HG02981 (cell line): ENCODE measurements around the gene DCTD.

Source experiments
- ATAC-seq: cut with Tn5 transposase; IDR thresholded peaks from one replicate; pipeline ENCODE4 v1.9.1; 2021; ENCODE audit warnings: mild to moderate bottlenecking, moderate library complexity; ENCODE audit not compliant: unreplicated experiment

Gene DCTD

DNA sequence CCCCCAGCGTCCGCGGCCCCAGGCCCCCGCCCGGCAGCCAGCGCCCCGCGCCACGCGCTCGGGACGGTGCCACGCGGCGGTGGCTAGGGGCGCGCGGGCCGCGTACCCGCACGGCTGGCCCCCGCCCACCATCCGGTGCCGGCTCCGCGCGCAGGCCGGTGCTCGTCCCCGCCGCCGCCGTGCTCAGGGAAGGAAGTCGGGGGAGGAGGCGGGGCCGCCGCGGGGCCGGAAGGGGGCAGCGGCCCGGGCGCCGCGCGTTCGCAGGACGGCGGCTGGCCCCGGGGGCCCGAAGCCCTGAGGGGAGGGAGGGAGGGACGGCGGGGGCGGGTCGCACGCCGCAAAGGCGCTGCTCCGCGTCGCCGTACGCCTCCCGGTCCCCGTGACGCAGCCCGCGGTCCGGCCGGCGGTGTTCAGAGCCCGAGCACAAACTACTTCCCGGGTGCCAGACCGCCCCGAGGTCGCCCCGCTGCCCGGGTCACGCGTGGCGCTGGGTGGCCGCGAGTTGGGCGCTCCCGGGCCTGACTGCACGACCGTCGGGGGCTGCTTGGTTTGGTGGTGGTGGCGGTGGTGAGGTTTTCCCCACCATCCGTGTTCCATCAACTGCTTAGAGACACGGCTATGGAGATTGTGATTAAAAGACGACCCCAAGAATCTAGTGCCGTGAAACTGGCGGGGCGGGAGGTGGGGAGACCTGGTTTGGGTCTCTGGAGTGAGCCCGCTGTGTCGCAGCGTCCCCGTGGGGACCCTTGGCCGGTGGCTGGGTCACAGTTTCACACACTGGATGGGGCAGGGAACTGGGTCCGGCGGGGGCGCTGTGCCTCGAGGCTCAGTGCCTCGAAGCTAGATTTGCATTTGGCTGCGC, at the start of gene DCTD:
DCTD (minus strand) TSS at position 205 of the 862 bp plus-strand sequence. CDS start 1,818 bp downstream, outside the sequence.
- ATAC-seq: peak; percentile 84

DNA sequence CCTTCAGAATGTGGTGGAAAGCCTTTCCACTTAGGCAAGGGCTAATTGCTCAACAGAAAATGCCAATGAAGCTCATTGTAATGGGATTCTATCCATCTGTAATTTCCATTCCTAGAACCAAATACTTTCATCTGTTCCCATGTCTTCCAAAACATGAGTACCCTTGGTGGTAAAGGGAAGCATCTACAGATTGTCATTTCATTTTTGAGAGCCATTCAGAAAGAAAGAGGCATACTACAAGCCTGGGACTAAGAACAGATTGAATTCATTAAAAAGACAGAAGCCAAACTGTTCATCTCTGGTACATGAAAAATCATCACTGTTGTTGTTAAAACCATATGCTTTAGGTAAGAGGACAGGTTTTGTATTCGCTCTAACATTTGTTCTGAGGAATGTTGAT, 43.6 kb upstream of the DCTD start:
- ATAC-seq: no peak

- no peak for ATAC-seq
These were observed 43.0 kb upstream of the DCTD start for GRCh38 chr4:182960228-182960627.

DNA sequence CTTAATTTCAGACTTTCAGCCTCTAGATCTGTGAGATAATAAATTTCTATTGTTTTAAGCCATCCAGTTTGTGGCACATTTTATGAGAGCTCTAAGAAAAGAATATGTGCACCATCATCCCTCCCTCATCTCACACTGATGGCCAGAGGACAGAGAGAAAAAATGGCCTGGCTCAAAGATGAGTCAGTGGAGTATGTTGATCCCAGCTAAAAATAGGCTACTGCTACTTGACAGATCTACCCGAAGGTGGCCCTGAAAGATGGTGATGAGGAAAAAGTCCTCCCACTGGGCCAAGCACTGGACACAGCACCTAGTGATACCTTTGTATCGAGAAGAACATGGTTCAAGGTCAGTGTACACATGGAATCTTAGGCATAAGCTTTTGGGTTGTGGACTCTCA, 38.2 kb upstream of the DCTD start:
- ATAC-seq: no peak

- no peak for ATAC-seq
These were observed 27.5 kb upstream of the DCTD start for GRCh38 chr4:182944484-182945213.

GRCh38 chr4:182939680-182940079, 22.5 kb upstream of the DCTD start:
- ATAC-seq: no peak

GRCh38 chr4:182938205-182938645, 21.0 kb upstream of the DCTD start:
- ATAC-seq: peak; percentile 97

DNA sequence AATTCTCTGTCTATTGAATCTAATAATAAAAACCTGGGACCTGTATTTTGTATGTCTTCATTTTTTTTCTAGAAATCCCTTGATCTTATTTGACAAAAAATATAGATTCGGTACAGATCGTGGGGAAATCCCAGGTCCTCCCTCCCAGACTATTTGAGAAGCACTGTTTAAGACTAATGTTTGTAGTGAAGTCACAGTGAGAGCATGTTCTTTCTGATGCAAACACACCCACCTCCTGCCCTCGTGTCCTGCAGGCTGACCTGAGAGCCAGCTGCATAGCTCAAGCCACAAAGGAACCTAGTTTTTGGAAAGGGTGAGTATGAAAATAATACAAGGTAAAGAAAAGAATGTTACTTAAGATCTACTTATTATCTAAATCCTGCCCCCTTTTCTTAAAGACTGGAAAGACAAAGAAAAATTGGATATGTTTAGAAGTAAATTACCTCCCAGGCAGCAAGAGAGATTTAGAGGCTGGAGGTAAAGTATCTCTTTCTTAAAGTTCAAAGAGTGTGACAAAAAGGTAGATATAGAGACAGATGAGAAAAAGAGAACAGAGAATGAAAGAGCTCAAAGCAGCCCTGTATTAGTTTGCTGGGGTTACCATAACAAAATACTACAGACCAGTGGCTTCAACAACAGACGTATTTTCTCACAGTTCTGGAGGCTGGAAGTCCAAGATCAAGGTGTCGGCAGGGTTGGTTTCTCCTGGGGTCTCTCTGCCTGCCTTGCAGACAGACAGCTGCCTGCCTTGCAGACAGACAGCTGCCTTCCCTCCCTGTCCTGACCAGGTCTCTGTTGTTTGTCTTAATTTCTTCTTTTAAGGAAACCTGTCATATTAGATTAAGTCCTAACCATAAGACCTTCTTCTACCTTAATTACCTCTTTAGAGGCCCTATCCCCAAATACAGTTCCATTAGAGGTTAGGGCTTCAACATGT, 20.4 kb upstream of the DCTD start:
- peak; percentile 25 for ATAC-seq

DNA sequence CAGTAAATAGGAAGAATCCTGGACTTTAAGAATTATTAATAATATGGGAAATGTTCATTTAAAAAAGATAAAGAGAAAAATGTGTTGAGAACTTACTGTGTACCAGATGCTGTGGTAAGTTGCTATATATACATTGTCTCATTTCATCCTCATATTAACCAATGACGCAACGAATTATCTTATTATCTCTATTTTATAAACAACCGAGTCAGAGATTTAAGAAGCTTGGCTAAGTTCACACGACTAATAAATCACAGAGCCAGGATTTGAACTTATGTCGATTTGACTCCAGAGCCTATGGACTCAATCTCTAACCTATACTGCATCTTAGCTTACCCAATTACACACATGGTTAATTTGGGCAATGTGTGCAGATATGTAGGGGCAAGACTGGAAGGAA, 15.5 kb upstream of the DCTD start:
- ATAC-seq: no peak

GRCh38 chr4:182931691-182932345, 14.6 kb upstream of the DCTD start:
- ATAC-seq: no peak

DNA sequence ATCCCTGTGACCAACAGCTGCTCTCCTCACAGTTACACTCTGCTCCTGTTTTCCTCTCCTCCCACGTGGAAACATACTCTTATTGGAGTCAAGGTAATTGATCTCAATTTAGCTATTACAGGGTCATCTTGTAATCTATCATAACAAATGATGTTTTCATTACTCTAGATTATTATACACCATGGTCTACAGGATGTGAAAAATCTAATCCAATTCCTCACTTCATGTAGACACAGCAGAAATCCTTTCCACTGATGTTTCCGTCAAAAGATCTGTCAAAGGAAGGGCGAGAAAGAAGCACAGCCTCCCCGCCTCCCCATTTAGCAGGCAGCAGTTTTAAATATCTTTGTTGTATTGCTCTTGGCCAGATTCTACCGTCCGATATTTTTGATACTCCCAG, 13.7 kb upstream of the DCTD start:
- ATAC-seq: no peak

- no peak for ATAC-seq
These were observed 12.1 kb upstream of the DCTD start for GRCh38 chr4:182929296-182929695.

DNA sequence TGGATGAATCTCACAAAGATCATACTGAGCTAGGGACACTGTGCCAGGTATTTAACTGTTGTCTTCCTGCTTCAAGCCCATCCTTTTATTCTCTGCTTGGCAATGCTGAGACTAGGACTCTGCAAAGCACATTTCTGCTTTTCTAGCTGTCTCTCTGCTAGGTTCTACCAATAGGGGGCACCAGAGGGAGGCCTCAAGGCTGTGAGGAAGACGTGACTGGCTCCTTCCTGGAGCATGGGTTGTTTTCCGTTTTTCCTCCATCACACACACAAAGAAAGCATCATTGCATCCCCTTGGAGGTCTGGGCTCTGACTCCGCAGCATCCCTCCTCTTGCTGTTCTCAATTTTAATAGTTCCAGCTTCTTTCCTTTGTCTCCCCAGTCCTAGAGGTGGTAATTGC, 10.9 kb upstream of the DCTD start:
- ATAC-seq: no peak

- ATAC-seq: no peak
These were observed 10.3 kb upstream of the DCTD start for GRCh38 chr4:182927505-182927904.

GRCh38 chr4:182925855-182926254, 8.7 kb upstream of the DCTD start:
- ATAC-seq: no peak

DNA sequence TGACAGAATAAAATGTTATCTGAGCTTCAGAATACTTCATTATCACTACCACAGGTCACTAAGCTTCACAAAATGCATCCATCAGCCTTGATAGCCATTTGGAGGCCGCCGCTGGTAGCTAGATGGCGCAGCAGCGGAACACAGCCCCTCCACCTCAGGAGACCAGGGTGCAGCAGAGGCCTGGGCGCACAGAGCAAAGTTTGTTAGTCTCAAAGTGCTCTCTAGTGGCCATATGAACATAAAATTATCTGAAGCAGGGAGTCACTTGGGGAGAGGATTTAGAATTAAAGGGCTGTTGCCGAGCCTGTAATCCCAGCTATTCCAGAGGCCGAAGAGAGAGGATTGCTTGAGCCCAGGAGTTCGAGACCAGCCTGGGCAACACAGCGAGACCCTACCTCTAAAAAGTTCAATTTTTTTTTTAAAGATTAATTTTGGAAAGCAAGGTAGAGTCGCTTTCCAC, 8.1 kb upstream of the DCTD start:
- ATAC-seq: peak; percentile 99

GRCh38 chr4:182924497-182924896, 7.3 kb upstream of the DCTD start:
- ATAC-seq: no peak

DNA sequence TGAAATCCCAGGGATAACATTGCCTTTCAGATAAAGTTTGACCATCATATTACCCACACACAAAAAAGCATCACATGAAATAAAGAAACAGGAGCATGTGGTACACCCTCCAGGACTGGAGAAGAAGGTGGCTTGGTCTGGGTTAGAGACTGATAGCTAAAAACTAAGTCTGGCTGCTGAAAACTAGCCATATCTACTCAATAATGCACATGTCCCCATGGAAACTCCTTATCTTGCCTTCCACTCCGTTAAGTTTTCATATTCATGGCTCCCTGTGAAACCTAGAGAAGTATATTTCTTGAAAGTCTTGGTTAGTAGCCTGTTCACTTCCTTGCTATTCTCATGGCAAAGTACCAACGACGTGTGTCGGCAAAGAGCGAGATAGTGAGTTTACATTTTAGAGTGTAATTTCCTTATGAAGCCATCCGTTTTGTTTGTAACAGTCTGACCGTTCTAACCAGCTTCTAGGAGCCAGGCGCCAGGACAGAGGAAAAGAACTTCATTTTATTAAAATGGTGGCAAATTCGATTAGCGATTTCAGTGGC, 6.7 kb upstream of the DCTD start:
- ATAC-seq: no peak

- no peak for ATAC-seq
These were observed 6.2 kb upstream of the DCTD start for GRCh38 chr4:182923366-182923765.
